ENCODE results near the gene MAP7D1. TPM values are rescaled to one million over a fixed set of nuclear protein-coding genes. Genes with fewer than 3 reads are reported as not detected.

MAP7D1 gene
- total RNA-seq, 1 donor from 2014 or later = 166 TPM

- Mint-ChIP-seq H3K4me1 (peaks cover 12% of the 10 kb centered on the region), H3K27ac (ENCODE audit: unreplicated experiment) (no peak overlapping the region), H3K36me3 (ENCODE audit: low read depth) (no peaks in the 10 kb centered on the region), H3K4me3 (no peak overlapping the region), H3K9me3 (no peaks in the 10 kb centered on the region), H3K27me3 (ENCODE audit: low read depth) (peaks cover 27% of the 10 kb centered on the region)
- no peak for TF ChIP-seq CTCF (conservative IDR thresholded peaks at IDR 0.05)
- no peak for DNase-seq (ENCODE audit: low read depth, low spot score)
Measured at GRCh38 chr1:36128905-36129206, 27.1 kb upstream of the MAP7D1 start.

GRCh38 chr1:36132029-36132428 lies 23.9 kb upstream of the MAP7D1 start:
- peaks cover 12% of the 10 kb centered on the region for H3K4me1 Mint-ChIP-seq
- H3K36me3 Mint-ChIP-seq (ENCODE audit: low read depth) = no peaks in the 10 kb centered on the region
- TF ChIP-seq CTCF (conservative IDR thresholded peaks at IDR 0.05) = no peak
- H3K4me3 Mint-ChIP-seq = no peak overlapping the region
- H3K9me3 Mint-ChIP-seq = no peaks in the 10 kb centered on the region
- peaks cover 6% of the 10 kb centered on the region for H3K27me3 Mint-ChIP-seq (ENCODE audit: low read depth)
- no peak for DNase-seq (ENCODE audit: low read depth, low spot score)
- no peak overlapping the region for H3K27ac Mint-ChIP-seq (ENCODE audit: unreplicated experiment)

GRCh38 chr1:36133484-36133883 lies 22.5 kb upstream of the MAP7D1 start:
- no peaks in the 10 kb centered on the region for H3K27me3 Mint-ChIP-seq (ENCODE audit: low read depth)
- H3K36me3 Mint-ChIP-seq (ENCODE audit: low read depth) = no peaks in the 10 kb centered on the region
- DNase-seq (ENCODE audit: low read depth, low spot score) = no peak
- no peak overlapping the region for H3K27ac Mint-ChIP-seq (ENCODE audit: unreplicated experiment)
- TF ChIP-seq CTCF (conservative IDR thresholded peaks at IDR 0.05) = no peak
- peaks cover 12% of the 10 kb centered on the region for H3K4me1 Mint-ChIP-seq
- no peak overlapping the region for H3K4me3 Mint-ChIP-seq
- H3K9me3 Mint-ChIP-seq = no peaks in the 10 kb centered on the region

GRCh38 chr1:36134031-36134430 lies 21.9 kb upstream of the MAP7D1 start:
- no peak for TF ChIP-seq CTCF (conservative IDR thresholded peaks at IDR 0.05)
- H3K27ac Mint-ChIP-seq (ENCODE audit: unreplicated experiment) = no peak overlapping the region
- DNase-seq (ENCODE audit: low read depth, low spot score) = no peak

GRCh38 chr1:36134505-36135329 lies 21.2 kb upstream of the MAP7D1 start:
- Mint-ChIP-seq H3K4me1 (peaks cover 12% of the 10 kb centered on the region), H3K4me3 (no peak overlapping the region), H3K9me3 (no peaks in the 10 kb centered on the region), H3K27ac (ENCODE audit: unreplicated experiment) (no peak overlapping the region), H3K27me3 (ENCODE audit: low read depth) (no peaks in the 10 kb centered on the region), H3K36me3 (ENCODE audit: low read depth) (no peaks in the 10 kb centered on the region)
- TF ChIP-seq CTCF (conservative IDR thresholded peaks at IDR 0.05) = peak; percentile 75
- DNase-seq (ENCODE audit: low read depth, low spot score) = peak; percentile 79

More at GRCh38 chr1:36134031-36134430, 21.9 kb upstream of the MAP7D1 start:
- no peaks in the 10 kb centered on the region for H3K27me3 Mint-ChIP-seq (ENCODE audit: low read depth)
- H3K9me3 Mint-ChIP-seq = no peaks in the 10 kb centered on the region
- H3K36me3 Mint-ChIP-seq (ENCODE audit: low read depth) = no peaks in the 10 kb centered on the region
- no peak overlapping the region for H3K4me3 Mint-ChIP-seq
- H3K4me1 Mint-ChIP-seq = peaks cover 12% of the 10 kb centered on the region

All from neural crest cell (in vitro differentiated cells).